ENCODE data around the gene APOF. TPM values are rescaled to one million over a fixed set of nuclear protein-coding genes. Genes with fewer than 3 reads are reported as not detected.

Gene APOF
- total RNA-seq, 1 experiment from 2014 or later: not detected

DNA sequence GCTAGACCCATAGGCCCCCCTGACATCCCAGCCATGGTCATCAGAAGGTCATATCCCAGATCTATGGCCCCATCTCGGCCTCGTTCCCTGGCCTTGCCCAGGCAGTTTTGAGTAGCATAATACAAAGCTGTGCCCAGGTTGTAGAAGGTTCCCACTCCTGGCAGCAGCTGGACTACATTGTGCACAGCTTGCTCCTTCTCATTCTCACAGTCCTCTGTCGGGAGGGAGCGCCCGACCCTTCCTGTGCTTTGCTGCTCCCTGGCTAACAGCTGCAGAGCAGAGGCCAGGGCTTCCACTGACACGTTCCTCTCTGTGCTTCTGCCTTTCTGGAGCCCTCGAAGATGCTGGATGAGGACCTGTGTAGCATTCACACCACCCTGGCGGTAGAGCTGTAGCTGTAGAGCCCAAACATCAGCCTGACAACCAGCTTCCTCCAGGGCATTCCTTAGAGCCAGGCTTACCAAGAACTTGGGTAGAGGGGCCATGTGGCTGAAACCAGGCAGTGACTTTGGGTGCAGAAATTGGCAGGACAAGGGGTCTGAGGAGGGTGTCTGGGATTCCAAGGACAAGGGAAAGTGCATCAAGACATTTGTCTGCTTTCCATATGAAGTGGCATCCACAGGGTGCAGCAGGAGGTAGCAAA is 1.0 kb downstream of the APOF start:
- ChIA-PET CTCF (interaction anchor here (1.0 to 4.8 kb wide), 2 partner anchors 35 to 103 kb away, joined by 3 to 31 read pairs; no protein-coding TSS in a partner anchor), POLR2A (interaction anchor here (0.7 to 5.3 kb wide), 13 partner anchors 12 to 268 kb away, joined by 3 to 87 read pairs (median 24); partner anchors contain the start of genes CNPY2, ESYT1, IL23A and PAN2)
- H3K4me1 Mint-ChIP-seq (ENCODE audit: insufficient read depth, unreplicated experiment): peaks cover 8% of the 10 kb centered on the region
- no peaks in the 10 kb centered on the region for H3K9me3 Mint-ChIP-seq (ENCODE audit: unreplicated experiment)
- H3K4me3 Mint-ChIP-seq (ENCODE audit: unreplicated experiment): peak overlapping the region; percentile 94
- H3K27me3 Mint-ChIP-seq (ENCODE audit: insufficient read depth, unreplicated experiment): no peaks in the 10 kb centered on the region
- DNase-seq (ENCODE audit: unreplicated experiment): no peak
- H3K27ac Mint-ChIP-seq (ENCODE audit: low read depth, unreplicated experiment): peak overlapping the region; percentile 97
- TF ChIP-seq, protein P1, sequence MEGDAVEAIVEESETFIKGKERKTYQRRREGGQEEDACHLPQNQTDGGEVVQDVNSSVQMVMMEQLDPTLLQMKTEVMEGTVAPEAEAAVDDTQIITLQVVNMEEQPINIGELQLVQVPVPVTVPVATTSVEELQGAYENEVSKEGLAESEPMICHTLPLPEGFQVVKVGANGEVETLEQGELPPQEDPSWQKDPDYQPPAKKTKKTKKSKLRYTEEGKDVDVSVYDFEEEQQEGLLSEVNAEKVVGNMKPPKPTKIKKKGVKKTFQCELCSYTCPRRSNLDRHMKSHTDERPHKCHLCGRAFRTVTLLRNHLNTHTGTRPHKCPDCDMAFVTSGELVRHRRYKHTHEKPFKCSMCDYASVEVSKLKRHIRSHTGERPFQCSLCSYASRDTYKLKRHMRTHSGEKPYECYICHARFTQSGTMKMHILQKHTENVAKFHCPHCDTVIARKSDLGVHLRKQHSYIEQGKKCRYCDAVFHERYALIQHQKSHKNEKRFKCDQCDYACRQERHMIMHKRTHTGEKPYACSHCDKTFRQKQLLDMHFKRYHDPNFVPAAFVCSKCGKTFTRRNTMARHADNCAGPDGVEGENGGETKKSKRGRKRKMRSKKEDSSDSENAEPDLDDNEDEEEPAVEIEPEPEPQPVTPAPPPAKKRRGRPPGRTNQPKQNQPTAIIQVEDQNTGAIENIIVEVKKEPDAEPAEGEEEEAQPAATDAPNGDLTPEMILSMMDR (IDR thresholded peaks at IDR 0.05; ENCODE audit: unreplicated experiment): no peak
- no TSS peak for BruUV-seq (replicated peaks)
- intact Hi-C loops (cut with micrococcal nuclease): no loop called here
- peaks cover 25% of the 10 kb centered on the region for H3K36me3 Mint-ChIP-seq (ENCODE audit: insufficient read depth, unreplicated experiment)

DNA sequence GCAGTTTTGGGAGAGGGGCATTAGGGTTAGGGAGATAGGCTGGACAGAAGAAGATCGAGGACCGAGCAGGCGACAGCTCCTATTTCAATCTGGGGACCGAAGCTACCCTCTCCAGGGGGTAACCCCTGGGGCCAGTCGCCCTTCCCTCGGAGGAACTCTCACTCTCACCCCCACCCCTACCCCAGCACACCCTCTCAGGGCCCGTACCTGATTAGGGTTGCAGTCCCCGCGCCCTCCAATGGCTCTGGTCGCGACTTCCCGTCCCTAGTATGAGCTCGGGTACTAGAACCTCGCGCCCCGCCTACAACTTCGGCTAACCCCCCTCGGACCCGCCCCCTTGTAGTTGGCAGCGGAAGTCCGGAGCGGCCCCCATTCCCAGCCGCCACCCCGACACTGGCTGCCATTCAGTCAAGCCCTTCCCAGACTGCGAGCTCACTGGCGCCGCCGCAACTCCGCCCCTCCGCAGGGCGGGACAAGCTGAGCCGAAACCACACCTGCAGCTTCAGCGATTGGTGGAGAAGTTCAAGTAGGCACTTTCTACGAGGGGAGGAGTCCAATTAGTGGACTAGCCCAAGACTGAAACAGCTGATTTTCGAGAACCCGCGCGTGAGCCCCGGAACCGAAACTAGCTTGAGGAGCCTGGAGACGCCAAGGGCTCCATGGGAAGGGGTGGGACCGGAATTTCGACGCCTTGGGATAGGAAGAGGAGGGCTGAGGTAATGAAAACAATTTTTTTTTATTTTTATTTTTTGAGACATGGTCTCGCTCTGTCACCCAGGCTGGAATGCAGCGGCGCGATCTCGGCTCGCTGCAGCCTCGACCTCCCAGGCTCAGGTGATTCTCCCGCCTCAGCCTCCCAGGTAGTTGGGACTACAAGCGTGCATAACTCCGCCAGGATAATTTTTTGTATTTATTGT is 2.5 kb downstream of the APOF start, which contains the start of gene STAT2:
Gene STAT2, minus strand, starts transcription at position 257 of the 917 bp plus-strand sequence. CDS start 3,536 bp downstream, outside the sequence.
- H3K27ac Mint-ChIP-seq (ENCODE audit: low read depth, unreplicated experiment): peak within 1 kb of the TSS; percentile 97
- H3K9me3 Mint-ChIP-seq (ENCODE audit: unreplicated experiment): no peaks in the 10 kb centered on the region
- H3K4me3 Mint-ChIP-seq (ENCODE audit: unreplicated experiment): peak within 1 kb of the TSS; percentile 94
- BruUV-seq (replicated peaks): no TSS peak
- CTCF ChIA-PET: interaction anchor here (0.6 to 4.8 kb wide), 9 partner anchors 9 to 265 kb away, joined by 3 to 31 read pairs (median 3); partner anchors contain the start of genes PAN2 and SPRYD4
- TF ChIP-seq, protein P1 (IDR thresholded peaks at IDR 0.05; ENCODE audit: unreplicated experiment): no peak
- no peaks in the 10 kb centered on the region for H3K27me3 Mint-ChIP-seq (ENCODE audit: insufficient read depth, unreplicated experiment)
- DNase-seq (ENCODE audit: unreplicated experiment): peak; percentile 100
- intact Hi-C loops (cut with micrococcal nuclease): loop anchor here (1.0 kb wide), 4 partner anchors 26 to 108 kb away; partner anchors contain the start of gene SPRYD4
- POLR2A ChIA-PET: interaction anchor here (0.5 to 5.3 kb wide), 54 partner anchors 9 to 770 kb away, joined by 3 to 87 read pairs (median 4); partner anchors contain the start of genes ATP5F1B, CNPY2, COQ10A and ESYT1
- peaks cover 40% of the 10 kb centered on the region for H3K36me3 Mint-ChIP-seq (ENCODE audit: insufficient read depth, unreplicated experiment)
- H3K4me1 Mint-ChIP-seq (ENCODE audit: insufficient read depth, unreplicated experiment): peaks cover 8% of the 10 kb centered on the region

DNA sequence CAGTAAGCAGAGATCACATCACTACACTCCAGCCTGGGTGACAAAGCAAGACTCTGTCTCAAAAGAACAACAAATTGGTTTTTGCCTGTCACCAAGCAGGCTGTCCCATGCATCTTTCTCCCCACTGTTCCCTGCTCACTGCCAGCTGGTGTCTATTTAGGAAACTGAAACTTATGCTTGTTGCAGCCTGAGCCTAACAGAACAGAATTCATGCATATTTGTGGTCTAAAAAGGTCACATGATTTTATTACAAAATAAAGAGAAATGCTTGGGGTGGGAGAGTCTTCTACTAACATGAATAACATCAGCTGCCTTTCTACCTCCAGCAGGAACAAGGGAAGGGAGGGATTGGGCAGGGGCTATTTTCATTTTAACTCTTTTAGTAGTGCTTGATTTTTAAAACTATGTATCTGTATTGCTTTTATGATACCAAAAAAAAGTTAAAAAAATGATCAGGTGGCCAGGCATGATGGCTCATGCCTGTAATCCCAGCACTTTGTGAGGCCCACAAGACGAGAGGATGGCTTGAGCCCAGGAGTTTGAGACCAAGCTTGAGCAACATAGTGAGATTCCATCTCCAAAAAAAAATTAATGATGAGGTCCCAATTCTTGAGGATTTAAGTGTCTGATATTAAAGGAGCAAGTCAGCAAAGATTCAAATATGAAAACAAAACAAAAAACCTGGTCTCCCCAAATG is 3.7 kb downstream of the APOF start:
- no peaks in the 10 kb centered on the region for H3K27me3 Mint-ChIP-seq (ENCODE audit: insufficient read depth, unreplicated experiment)
- peak overlapping the region; percentile 97 for H3K27ac Mint-ChIP-seq (ENCODE audit: low read depth, unreplicated experiment)
- intact Hi-C loops (cut with micrococcal nuclease): no loop called here
- DNase-seq (ENCODE audit: unreplicated experiment): peak; percentile 59
- no TSS peak for BruUV-seq (replicated peaks)
- H3K36me3 Mint-ChIP-seq (ENCODE audit: insufficient read depth, unreplicated experiment): peaks cover 52% of the 10 kb centered on the region
- POLR2A ChIA-PET: interaction anchor here (0.5 to 5.3 kb wide), 39 partner anchors 9 to 477 kb away, joined by 3 to 87 read pairs (median 5); partner anchors contain the start of genes ATP5F1B, CNPY2, COQ10A and ESYT1
- TF ChIP-seq, protein P1 (IDR thresholded peaks at IDR 0.05; ENCODE audit: unreplicated experiment): no peak
- CTCF ChIA-PET: interaction anchor here (0.6 to 4.8 kb wide), 6 partner anchors 17 to 431 kb away, joined by 3 to 31 read pairs (median 4); partner anchors contain the start of genes PAN2, PYM1 and SPRYD4
- H3K4me1 Mint-ChIP-seq (ENCODE audit: insufficient read depth, unreplicated experiment): peaks cover 8% of the 10 kb centered on the region
- H3K9me3 Mint-ChIP-seq (ENCODE audit: unreplicated experiment): no peaks in the 10 kb centered on the region
- H3K4me3 Mint-ChIP-seq (ENCODE audit: unreplicated experiment): peak overlapping the region; percentile 94
